ENCODE measurements around the gene NELFA.
A peak's percentile ranks its signal among the peaks of the same experiment; 100 is the strongest.
"Not testable (repeated sequence)": the region's sequence is repeated elsewhere in the genome, so short reads cannot be mapped to it uniquely, and the experiment has no call there.

Gene NELFA

DNA sequence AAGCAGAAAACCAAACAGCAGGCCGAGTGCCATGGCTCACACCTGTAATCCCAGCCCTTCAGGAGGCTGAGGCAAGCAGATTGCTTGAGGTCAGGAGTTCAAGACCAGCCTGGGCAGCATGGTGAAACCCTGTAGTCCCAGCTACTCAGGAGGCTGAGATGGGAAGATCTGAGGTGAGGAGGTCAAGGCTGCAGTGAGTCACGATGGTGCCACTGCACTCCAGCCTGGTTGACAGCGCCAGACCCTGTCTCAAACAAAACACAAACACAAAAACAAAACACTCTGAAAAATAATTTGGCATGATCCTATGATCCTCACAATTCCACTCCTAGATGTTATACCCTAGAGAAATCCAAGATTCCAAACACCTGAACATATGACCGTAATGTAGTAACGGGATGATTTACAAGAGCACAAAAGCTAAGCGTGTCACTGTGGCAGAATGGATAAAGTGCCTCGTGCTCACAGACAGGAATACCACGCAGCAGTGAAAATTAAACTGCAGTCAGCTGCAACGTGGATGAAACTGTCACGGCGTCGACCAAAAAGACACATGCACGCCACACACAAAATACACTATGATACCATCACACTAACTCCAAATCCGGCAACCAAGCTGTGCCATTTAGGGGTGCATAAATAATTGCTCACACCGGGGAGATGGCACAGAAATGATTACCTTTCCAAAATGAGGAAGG lies 1.7 kb downstream of the NELFA start:
- peaks cover 32 to 54% (median 49%) of the 10 kb centered on the region in 11 experiments for H3K36me3 ChIP-seq
- peak overlapping the region; percentile 75 to 93 (median 85) for H3K4me3 ChIP-seq
- H3K9ac ChIP-seq = peak overlapping the region; percentile 91 to 99 (median 97); a peak in 21 of 22 replicates
- no peaks in the 10 kb centered on the region for H3K27me3 ChIP-seq
- H3K27ac ChIP-seq = no peak overlapping the region
- no peak for TF ChIP-seq Cebpa-rat (IDR thresholded peaks at IDR 0.05)
- peak overlapping the region; percentile 80 to 94 (median 86) for H3K4me2 ChIP-seq
- H3K9me3 ChIP-seq (replicated peaks in 1 of 11) = peaks cover 0 to 16% (median 12%) of the 10 kb centered on the region in 11 experiments; a peak in 11 of 22 replicates
- peaks cover 27 to 42% (median 37%) of the 10 kb centered on the region in 10 experiments for H3K4me1 ChIP-seq
- H4K20me1 ChIP-seq = peaks cover 23 to 59% (median 48%) of the 10 kb centered on the region in 11 experiments; a peak in 20 of 22 replicates

DNA sequence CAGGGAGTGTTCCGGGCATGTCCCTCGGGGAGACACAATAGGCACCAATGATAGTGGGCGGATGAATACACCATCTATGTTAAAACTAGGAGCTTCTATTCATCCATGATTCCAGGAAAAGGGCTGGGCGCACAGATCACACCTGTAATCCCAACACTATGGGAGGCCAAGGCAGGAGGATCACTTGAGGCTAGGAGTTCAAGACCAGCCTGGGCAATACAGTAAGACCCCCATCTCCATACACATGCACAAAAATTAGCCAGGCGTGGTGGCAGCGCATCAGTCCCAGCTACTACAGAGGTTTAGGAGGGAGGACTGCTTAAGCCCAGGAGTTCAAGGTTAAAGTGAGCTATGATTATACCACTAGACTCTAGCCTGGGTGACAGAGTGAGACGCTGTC lies 2.4 kb downstream of the NELFA start:
- Histone ChIP-seq H3K9ac (no peak overlapping the region), H3K4me3 (no peak overlapping the region), H3K4me1 (peaks cover 27 to 37% (median 32%) of the 10 kb centered on the region in 10 experiments), H3K9me3 (replicated peaks in 1 of 11) (peaks cover 0 to 24% (median 19%) of the 10 kb centered on the region in 11 experiments; a peak in 20 of 22 replicates), H3K4me2 (peak overlapping the region in 8 of 11 experiments; percentile 11 to 91 (median 82); a peak in 14 of 22 replicates), H4K20me1 (peaks cover 23 to 67% (median 48%) of the 10 kb centered on the region in 11 experiments; a peak in 20 of 22 replicates), H3K27me3 (no peaks in the 10 kb centered on the region), H3K27ac (no peak overlapping the region), H3K36me3 (peaks cover 36 to 61% (median 56%) of the 10 kb centered on the region in 11 experiments)
- no peak for TF ChIP-seq Cebpa-rat (IDR thresholded peaks at IDR 0.05)

GRCh38 chr4:2003361-2003760 lies 5.4 kb downstream of the NELFA start:
- H3K4me3 ChIP-seq, H3K9ac ChIP-seq, H3K4me2 ChIP-seq, H3K27me3 ChIP-seq, H3K27ac ChIP-seq: not testable (repeated sequence)
- H3K36me3 ChIP-seq = peaks cover 60 to 91% (median 86%) of the 10 kb centered on the region in 11 experiments
- H3K9me3 ChIP-seq (replicated peaks in 1 of 11) = peaks cover 25 to 54% (median 49%) of the 10 kb centered on the region in 11 experiments
- peaks cover 23 to 88% (median 58%) of the 10 kb centered on the region in 11 experiments; a peak in 20 of 22 replicates for H4K20me1 ChIP-seq
- peaks cover 15 to 27% (median 17%) of the 10 kb centered on the region in 10 experiments for H3K4me1 ChIP-seq

DNA sequence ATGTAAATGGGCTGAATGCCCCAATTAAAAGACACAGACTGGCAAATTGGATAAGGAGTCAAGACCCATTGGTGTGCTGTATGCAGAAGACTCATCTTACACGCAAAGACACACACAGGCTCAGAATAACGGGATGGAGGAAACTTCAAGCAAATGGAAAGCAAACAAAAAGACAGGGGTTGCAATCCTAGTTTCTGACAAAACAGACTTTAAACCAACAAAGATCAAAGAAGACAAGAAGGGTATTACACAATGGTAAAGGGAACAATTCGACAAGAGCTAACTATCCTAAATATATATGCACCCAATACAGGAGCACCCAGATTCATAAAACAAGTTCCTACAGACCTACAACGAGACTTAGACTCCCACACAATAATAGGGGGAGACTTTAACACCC lies 9.5 kb downstream of the NELFA start:
- H3K4me3 ChIP-seq, H3K4me2 ChIP-seq: not testable (repeated sequence)
- peaks cover 59 to 99% (median 95%) of the 10 kb centered on the region in 11 experiments for H3K36me3 ChIP-seq

DNA sequence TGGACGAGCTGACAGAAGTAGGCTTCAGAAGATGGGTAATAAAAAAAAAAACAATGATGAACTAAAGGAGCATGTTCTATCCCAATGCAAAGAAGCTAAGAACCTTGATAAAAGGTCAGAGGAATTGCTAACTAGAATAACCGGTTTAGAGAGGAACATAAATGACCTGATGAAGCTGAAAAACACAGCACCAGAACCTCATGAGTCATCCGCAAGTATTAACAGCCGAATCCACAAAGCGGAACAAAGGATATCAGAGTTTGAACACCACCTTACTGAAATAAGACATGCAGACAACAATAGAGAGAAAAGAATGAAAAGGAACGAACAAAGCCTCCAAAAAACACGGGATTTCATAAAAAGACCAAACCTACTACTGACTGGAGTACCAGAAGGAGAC lies 10.5 kb downstream of the NELFA start:
- TF ChIP-seq Cebpa-rat (IDR thresholded peaks at IDR 0.05) = no peak
- H3K4me1 ChIP-seq = peaks cover 0 to 13% (median 0%) of the 10 kb centered on the region in 10 experiments; a peak in 2 of 20 replicates
- no peak overlapping the region for H3K27ac ChIP-seq
- peaks cover 45 to 78% (median 72%) of the 10 kb centered on the region in 11 experiments for H3K9me3 ChIP-seq (replicated peaks in 1 of 11)
- peaks cover 49 to 99% (median 87%) of the 10 kb centered on the region in 11 experiments for H3K36me3 ChIP-seq
- H3K4me3 ChIP-seq = no peak overlapping the region
- no peaks in the 10 kb centered on the region for H3K27me3 ChIP-seq
- H3K9ac ChIP-seq = no peak overlapping the region
- peaks cover 15 to 91% (median 58%) of the 10 kb centered on the region in 11 experiments; a peak in 19 of 22 replicates for H4K20me1 ChIP-seq
- H3K4me2 ChIP-seq = no peak overlapping the region

More for the DNA sequence above, 9.5 kb downstream of the NELFA start:
- H3K27me3 ChIP-seq, H3K9ac ChIP-seq, H3K27ac ChIP-seq: not testable (repeated sequence)
- Histone ChIP-seq H3K9me3 (replicated peaks in 1 of 11) (peaks cover 45 to 83% (median 77%) of the 10 kb centered on the region in 11 experiments), H3K4me1 (peaks cover 0 to 13% (median 0%) of the 10 kb centered on the region in 10 experiments; a peak in 2 of 20 replicates), H4K20me1 (peaks cover 9 to 91% (median 52%) of the 10 kb centered on the region in 11 experiments; a peak in 18 of 22 replicates)

- no peak overlapping the region for H3K9ac ChIP-seq
- H3K27ac ChIP-seq = no peak overlapping the region
- peaks cover 0 to 13% (median 0%) of the 10 kb centered on the region in 10 experiments; a peak in 2 of 20 replicates for H3K4me1 ChIP-seq
- TF ChIP-seq Cebpa-rat (IDR thresholded peaks at IDR 0.05) = no peak
- peaks cover 44 to 99% (median 87%) of the 10 kb centered on the region in 11 experiments for H3K36me3 ChIP-seq
- H4K20me1 ChIP-seq = peaks cover 21 to 91% (median 58%) of the 10 kb centered on the region in 11 experiments; a peak in 20 of 22 replicates
- no peak overlapping the region for H3K4me2 ChIP-seq
- peaks cover 45 to 73% (median 71%) of the 10 kb centered on the region in 11 experiments for H3K9me3 ChIP-seq (replicated peaks in 1 of 11)
- H3K27me3 ChIP-seq = no peaks in the 10 kb centered on the region
- H3K4me3 ChIP-seq = peak overlapping the region in 1 of 10 experiments; percentile 38; a peak in 2 of 20 replicates
Observed at GRCh38 chr4:1997712-1998111, 11.1 kb downstream of the NELFA start.

- H4K20me1 ChIP-seq = peaks cover 28 to 91% (median 61%) of the 10 kb centered on the region in 11 experiments; a peak in 21 of 22 replicates
- H3K9me3 ChIP-seq (replicated peaks in 1 of 11) = peaks cover 45 to 68% (median 65%) of the 10 kb centered on the region in 11 experiments
- no peak overlapping the region for H3K9ac ChIP-seq
- H3K4me3 ChIP-seq = no peak overlapping the region; a peak in 1 of 20 replicates
- peaks cover 0 to 13% (median 0%) of the 10 kb centered on the region in 10 experiments; a peak in 2 of 20 replicates for H3K4me1 ChIP-seq
- H3K27ac ChIP-seq = no peak overlapping the region
- H3K36me3 ChIP-seq = peaks cover 46 to 99% (median 88%) of the 10 kb centered on the region in 11 experiments
- H3K27me3 ChIP-seq = no peaks in the 10 kb centered on the region
- TF ChIP-seq Cebpa-rat (IDR thresholded peaks at IDR 0.05) = no peak
- no peak overlapping the region for H3K4me2 ChIP-seq
Observed at GRCh38 chr4:1996866-1997611, 11.7 kb downstream of the NELFA start.

DNA sequence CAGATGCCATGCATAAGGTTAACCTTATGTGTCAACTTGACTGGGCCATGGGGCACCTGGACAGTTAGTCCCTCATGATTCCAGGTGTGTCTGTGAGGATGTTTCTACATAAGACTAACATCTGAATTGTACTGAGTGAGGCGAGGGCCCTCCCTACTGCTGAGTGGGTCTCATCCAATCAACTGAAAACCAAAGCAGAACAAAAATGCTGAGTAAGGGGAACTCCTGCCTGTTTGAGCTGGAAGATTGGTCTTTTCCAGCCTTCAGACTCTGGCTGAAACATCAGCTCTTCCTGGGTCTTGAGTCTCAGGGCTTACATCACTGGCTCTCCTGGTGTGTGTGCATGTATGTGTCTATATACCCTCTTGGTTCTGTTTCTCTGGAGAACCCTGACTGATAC lies 13.8 kb downstream of the NELFA start:
- peaks cover 49 to 97% (median 78%) of the 10 kb centered on the region in 11 experiments; a peak in 21 of 22 replicates for H4K20me1 ChIP-seq
- no peak overlapping the region for H3K4me3 ChIP-seq
- H3K4me1 ChIP-seq = peaks cover 0 to 7% (median 0%) of the 10 kb centered on the region in 10 experiments; a peak in 1 of 20 replicates
- H3K9me3 ChIP-seq (replicated peaks in 1 of 11) = peaks cover 35 to 47% (median 44%) of the 10 kb centered on the region in 11 experiments
- no peak overlapping the region for H3K4me2 ChIP-seq
- H3K36me3 ChIP-seq = peaks cover 53 to 99% (median 88%) of the 10 kb centered on the region in 11 experiments
- no peak overlapping the region for H3K27ac ChIP-seq
- no peak overlapping the region for H3K9ac ChIP-seq
- H3K27me3 ChIP-seq = no peaks in the 10 kb centered on the region
- TF ChIP-seq Cebpa-rat (IDR thresholded peaks at IDR 0.05) = no peak

DNA sequence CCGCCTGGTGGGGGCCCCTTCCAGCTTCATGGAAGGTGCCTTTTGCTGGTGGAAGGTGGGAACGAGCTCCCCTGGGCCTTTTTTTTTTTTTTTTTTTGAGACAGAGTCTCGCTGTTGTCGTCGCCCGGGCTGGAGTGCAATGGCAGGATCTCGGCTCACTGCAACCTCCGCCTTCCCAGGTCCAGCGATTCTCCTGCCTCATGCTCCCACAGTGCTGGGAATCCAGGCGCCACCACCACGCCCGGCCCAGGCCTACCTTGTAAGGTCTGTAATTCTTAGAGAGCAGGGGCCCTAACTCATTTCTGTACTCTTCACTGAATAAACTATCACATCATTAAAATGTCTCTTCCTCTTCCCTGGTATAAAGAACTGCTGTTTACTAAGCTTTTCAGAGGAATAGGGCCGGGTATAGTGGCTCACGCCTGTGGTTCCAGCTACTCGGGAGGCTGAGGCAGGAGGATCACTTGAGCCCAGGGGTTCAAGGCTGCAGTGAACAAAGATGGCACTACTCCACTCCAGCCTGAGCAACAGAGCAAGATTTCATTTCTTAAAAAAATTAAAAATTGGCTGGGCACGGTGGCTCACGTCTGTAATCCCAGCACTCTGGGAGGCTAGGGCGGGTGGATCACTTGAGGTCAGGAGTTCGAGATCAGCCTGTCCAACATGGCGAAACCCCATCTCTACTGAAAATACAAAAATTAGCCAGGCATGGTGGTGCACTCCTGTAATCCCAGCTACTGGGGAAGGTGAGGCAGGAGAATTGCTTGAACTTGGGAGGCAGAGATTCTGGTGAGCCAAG lies 14.9 kb downstream of the NELFA start:
- Histone ChIP-seq H3K9me3 (replicated peaks in 1 of 11) (peaks cover 25 to 36% (median 33%) of the 10 kb centered on the region in 11 experiments), H3K36me3 (peaks cover 53 to 99% (median 88%) of the 10 kb centered on the region in 11 experiments), H4K20me1 (peaks cover 59 to 100% (median 84%) of the 10 kb centered on the region in 11 experiments; a peak in 21 of 22 replicates)
- not testable (repeated sequence) for H3K9ac ChIP-seq, H3K27me3 ChIP-seq, H3K4me1 ChIP-seq, H3K4me3 ChIP-seq, H3K4me2 ChIP-seq, H3K27ac ChIP-seq
